ENCODE results near the gene PDGFA.

The PDGFA gene

GRCh38 chr7:506391-506831 is 13.2 kb downstream of the PDGFA start:
- TF ChIP-seq CTCF (IDR thresholded peaks at IDR 0.05; ENCODE audit: insufficient read depth, low read depth, low read length, missing control alignments), result no peak
- no peak overlapping the region for H3K4me3 ChIP-seq (ENCODE audit: low read length)
- DNase-seq (ENCODE audit: low read depth), result no peak

- no peak for TF ChIP-seq CTCF (IDR thresholded peaks at IDR 0.05; ENCODE audit: insufficient read depth, low read depth, low read length, missing control alignments)
- DNase-seq (ENCODE audit: low read depth), result no peak
- no peak overlapping the region for H3K4me3 ChIP-seq (ENCODE audit: low read length)
Measured at GRCh38 chr7:505171-505570, 14.5 kb downstream of the PDGFA start.

- no peak for DNase-seq (ENCODE audit: low read depth)
- no peak for TF ChIP-seq CTCF (IDR thresholded peaks at IDR 0.05; ENCODE audit: insufficient read depth, low read depth, low read length, missing control alignments)
- H3K4me3 ChIP-seq (ENCODE audit: low read length), result no peak overlapping the region
Measured at GRCh38 chr7:504221-505111, 15.2 kb downstream of the PDGFA start.

GRCh38 chr7:503575-504111 is 16.0 kb downstream of the PDGFA start:
- H3K4me3 ChIP-seq (ENCODE audit: low read length), result no peak overlapping the region
- DNase-seq (ENCODE audit: low read depth), result no peak
- TF ChIP-seq CTCF (IDR thresholded peaks at IDR 0.05; ENCODE audit: insufficient read depth, low read depth, low read length, missing control alignments), result no peak

GRCh38 chr7:502296-502695 is 17.4 kb downstream of the PDGFA start:
- TF ChIP-seq CTCF (IDR thresholded peaks at IDR 0.05; ENCODE audit: insufficient read depth, low read depth, low read length, missing control alignments), result no peak
- H3K4me3 ChIP-seq (ENCODE audit: low read length), result no peak overlapping the region
- DNase-seq (ENCODE audit: low read depth), result no peak

GRCh38 chr7:501526-501925 is 18.1 kb downstream of the PDGFA start:
- H3K4me3 ChIP-seq (ENCODE audit: low read length), result no peak overlapping the region
- no peak for TF ChIP-seq CTCF (IDR thresholded peaks at IDR 0.05; ENCODE audit: insufficient read depth, low read depth, low read length, missing control alignments)
- no peak for DNase-seq (ENCODE audit: low read depth)
